ENCODE measurements around the gene HMOX2. TPM values are rescaled to one million over a fixed set of nuclear protein-coding genes. Genes with fewer than 3 reads are reported as not detected.

Gene HMOX2
- total RNA-seq, 1 experiment from 2014 or later = 36.7 TPM

DNA sequence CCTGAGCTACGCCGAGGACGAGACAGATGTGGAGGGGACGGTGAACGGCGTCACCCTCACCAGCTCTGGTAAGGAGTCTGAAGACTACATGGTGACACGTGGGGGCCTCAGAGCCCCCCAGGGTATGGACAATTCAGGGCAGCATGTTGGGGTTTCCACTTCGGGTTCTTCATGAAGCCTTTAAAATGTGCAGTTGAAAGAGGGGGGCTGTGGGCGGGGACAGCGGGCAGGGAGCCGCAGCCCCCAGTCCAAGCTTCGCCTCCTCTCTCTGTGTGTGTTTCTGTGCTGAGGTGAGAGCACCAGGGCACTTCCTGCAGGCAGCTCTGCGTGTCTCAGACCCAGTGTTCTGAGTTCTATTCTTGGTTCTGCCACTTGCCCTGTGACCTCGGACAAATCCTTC, 25.8 kb upstream of the HMOX2 start:
- H3K36me3 Mint-ChIP-seq (ENCODE audit: insufficient read depth, unreplicated experiment) = peaks cover 92% of the 10 kb centered on the region
- no peaks in the 10 kb centered on the region for H3K4me1 ChIP-seq
- intact Hi-C loops (cut with micrococcal nuclease; ENCODE audit: unreplicated experiment) = no loop called here
- no peak overlapping the region for H3K4me3 ChIP-seq (ENCODE audit: low read depth, low read length)
- CTCF ChIA-PET = no interaction called here
- no peak for DNase-seq
- POLR2A ChIA-PET = no interaction called here
- no peaks in the 10 kb centered on the region for H3K27me3 Mint-ChIP-seq (ENCODE audit: insufficient read depth, unreplicated experiment)
- no peak overlapping the region for H3K4me3 Mint-ChIP-seq (ENCODE audit: unreplicated experiment)
- no peaks in the 10 kb centered on the region; the same call in none of the 2 replicates for H3K36me3 ChIP-seq (ENCODE audit: control insufficient read depth, insufficient read depth, low read length)
- no peaks in the 10 kb centered on the region for H3K4me1 Mint-ChIP-seq (ENCODE audit: low read depth, unreplicated experiment)
- no peaks in the 10 kb centered on the region for H3K9me3 ChIP-seq
- no peaks in the 10 kb centered on the region for H3K27me3 ChIP-seq (replicated peaks; ENCODE audit: control insufficient read depth, insufficient read depth, low read length)
- TF ChIP-seq, protein P1, sequence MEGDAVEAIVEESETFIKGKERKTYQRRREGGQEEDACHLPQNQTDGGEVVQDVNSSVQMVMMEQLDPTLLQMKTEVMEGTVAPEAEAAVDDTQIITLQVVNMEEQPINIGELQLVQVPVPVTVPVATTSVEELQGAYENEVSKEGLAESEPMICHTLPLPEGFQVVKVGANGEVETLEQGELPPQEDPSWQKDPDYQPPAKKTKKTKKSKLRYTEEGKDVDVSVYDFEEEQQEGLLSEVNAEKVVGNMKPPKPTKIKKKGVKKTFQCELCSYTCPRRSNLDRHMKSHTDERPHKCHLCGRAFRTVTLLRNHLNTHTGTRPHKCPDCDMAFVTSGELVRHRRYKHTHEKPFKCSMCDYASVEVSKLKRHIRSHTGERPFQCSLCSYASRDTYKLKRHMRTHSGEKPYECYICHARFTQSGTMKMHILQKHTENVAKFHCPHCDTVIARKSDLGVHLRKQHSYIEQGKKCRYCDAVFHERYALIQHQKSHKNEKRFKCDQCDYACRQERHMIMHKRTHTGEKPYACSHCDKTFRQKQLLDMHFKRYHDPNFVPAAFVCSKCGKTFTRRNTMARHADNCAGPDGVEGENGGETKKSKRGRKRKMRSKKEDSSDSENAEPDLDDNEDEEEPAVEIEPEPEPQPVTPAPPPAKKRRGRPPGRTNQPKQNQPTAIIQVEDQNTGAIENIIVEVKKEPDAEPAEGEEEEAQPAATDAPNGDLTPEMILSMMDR (IDR thresholded peaks at IDR 0.05; ENCODE audit: insufficient read depth in 1 of 2, low read depth in 1 of 2, low read length in 1 of 2, severe bottlenecking in 1 of 2, unreplicated experiment in 1 of 2) = no peak
- H3K27ac Mint-ChIP-seq (ENCODE audit: unreplicated experiment) = no peak overlapping the region
- no peaks in the 10 kb centered on the region for H3K9me3 Mint-ChIP-seq (ENCODE audit: unreplicated experiment)
- no TSS peak for BruUV-seq (replicated peaks)

DNA sequence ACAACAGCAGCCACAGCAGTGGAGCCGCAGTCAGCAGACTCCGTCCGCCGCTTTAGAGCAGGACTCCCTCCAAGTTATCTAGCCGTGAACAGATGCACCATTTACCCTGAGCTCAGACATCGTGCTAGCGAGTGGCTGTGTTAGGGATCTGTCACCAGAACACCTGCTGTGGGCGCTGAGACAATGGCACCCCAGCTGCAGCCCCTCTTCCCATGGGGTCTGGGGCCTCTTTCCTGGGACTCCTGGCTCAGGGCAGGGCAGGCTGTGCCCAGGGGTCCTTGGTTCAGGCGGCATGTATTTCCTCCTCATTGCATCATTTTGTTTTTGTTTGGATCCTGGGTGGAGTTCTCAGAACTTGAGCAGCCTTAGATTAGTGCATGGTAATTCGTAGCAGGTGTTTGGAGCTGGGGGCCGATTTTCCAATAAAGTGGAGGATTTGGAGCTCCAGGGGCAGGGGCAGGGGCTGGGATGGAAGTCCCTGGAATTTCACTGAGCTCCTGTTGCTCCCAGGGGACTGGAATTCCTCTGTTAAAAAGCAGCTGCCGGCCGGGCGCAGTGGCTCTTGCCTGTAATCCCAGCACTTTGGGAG, 25.2 kb upstream of the HMOX2 start:
- no peak overlapping the region for H3K4me3 ChIP-seq (ENCODE audit: low read depth, low read length)
- no peaks in the 10 kb centered on the region for H3K27me3 Mint-ChIP-seq (ENCODE audit: insufficient read depth, unreplicated experiment)
- H3K9me3 ChIP-seq = no peaks in the 10 kb centered on the region
- no peaks in the 10 kb centered on the region; the same call in none of the 2 replicates for H3K36me3 ChIP-seq (ENCODE audit: control insufficient read depth, insufficient read depth, low read length)
- H3K9me3 Mint-ChIP-seq (ENCODE audit: unreplicated experiment) = no peaks in the 10 kb centered on the region
- ChIA-PET POLR2A (no interaction called here), CTCF (no interaction called here)
- intact Hi-C loops (cut with micrococcal nuclease; ENCODE audit: unreplicated experiment) = no loop called here
- no peaks in the 10 kb centered on the region for H3K27me3 ChIP-seq (replicated peaks; ENCODE audit: control insufficient read depth, insufficient read depth, low read length)
- TF ChIP-seq, protein P1 (IDR thresholded peaks at IDR 0.05; ENCODE audit: insufficient read depth in 1 of 2, low read depth in 1 of 2, low read length in 1 of 2, severe bottlenecking in 1 of 2, unreplicated experiment in 1 of 2) = no peak
- no peak overlapping the region for H3K4me3 Mint-ChIP-seq (ENCODE audit: unreplicated experiment)
- H3K4me1 ChIP-seq = no peaks in the 10 kb centered on the region
- no TSS peak for BruUV-seq (replicated peaks)
- peaks cover 93% of the 10 kb centered on the region for H3K36me3 Mint-ChIP-seq (ENCODE audit: insufficient read depth, unreplicated experiment)
- no peak for DNase-seq
- H3K27ac Mint-ChIP-seq (ENCODE audit: unreplicated experiment) = no peak overlapping the region
- H3K4me1 Mint-ChIP-seq (ENCODE audit: low read depth, unreplicated experiment) = no peaks in the 10 kb centered on the region

DNA sequence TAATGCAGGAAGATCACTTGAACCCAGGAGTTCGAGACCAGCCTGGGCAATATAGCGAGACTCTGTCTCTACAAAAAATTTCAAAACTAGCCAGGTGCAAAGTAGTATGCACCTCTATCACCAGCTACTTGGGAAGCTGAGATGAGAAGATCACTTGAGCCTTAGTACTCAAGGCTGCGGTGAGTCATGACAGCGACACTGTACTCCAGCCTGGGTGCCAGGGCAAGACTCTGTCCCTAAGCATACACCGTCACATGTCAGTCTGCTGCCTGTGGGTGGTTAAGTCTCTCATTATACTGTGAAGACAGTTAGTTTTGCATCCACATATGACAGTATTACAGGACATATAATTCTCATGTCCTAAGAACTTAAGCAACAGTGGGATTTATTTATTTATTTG, 23.5 kb upstream of the HMOX2 start:
- Mint-ChIP-seq H3K27me3 (ENCODE audit: insufficient read depth, unreplicated experiment) (no peaks in the 10 kb centered on the region), H3K27ac (ENCODE audit: unreplicated experiment) (no peak overlapping the region), H3K4me1 (ENCODE audit: low read depth, unreplicated experiment) (no peaks in the 10 kb centered on the region), H3K36me3 (ENCODE audit: insufficient read depth, unreplicated experiment) (peaks cover 93% of the 10 kb centered on the region), H3K9me3 (ENCODE audit: unreplicated experiment) (no peaks in the 10 kb centered on the region), H3K4me3 (ENCODE audit: unreplicated experiment) (no peak overlapping the region)
- intact Hi-C loops (cut with micrococcal nuclease; ENCODE audit: unreplicated experiment) = no loop called here
- Histone ChIP-seq H3K4me3 (ENCODE audit: low read depth, low read length) (no peak overlapping the region), H3K36me3 (ENCODE audit: control insufficient read depth, insufficient read depth, low read length) (no peaks in the 10 kb centered on the region; the same call in 1 of the 2 replicates), H3K9me3 (no peaks in the 10 kb centered on the region), H3K27me3 (replicated peaks; ENCODE audit: control insufficient read depth, insufficient read depth, low read length) (no peaks in the 10 kb centered on the region), H3K4me1 (no peaks in the 10 kb centered on the region)
- TF ChIP-seq, protein P1 (IDR thresholded peaks at IDR 0.05; ENCODE audit: insufficient read depth in 1 of 2, low read depth in 1 of 2, low read length in 1 of 2, severe bottlenecking in 1 of 2, unreplicated experiment in 1 of 2) = no peak
- ChIA-PET POLR2A (no interaction called here), CTCF (no interaction called here)
- no peak for DNase-seq
- no TSS peak for BruUV-seq (replicated peaks)

Data from Caco-2 (cell line).